Astrocyte of the spinal cord (primary cell): Measurements from ENCODE around the gene RPS27L.

Source experiments
- DNase-seq: peaks from one replicate; pipeline ENCODE4 v3.0.0; 2011; ENCODE audit warnings: low read depth, low spot score
- H3K4me3 ChIP-seq: 2 replicates; pipeline ENCODE4 v1.5.1; 2011; ENCODE audit warnings: low read depth, mild to moderate bottlenecking, low read length, moderate library complexity
- in situ Hi-C: cut with HindIII; loops from 2 replicates; pipeline ENCODE4 v1.10.0; 2017; ENCODE audit warnings: low sequenced_read_pairs
- TF ChIP-seq, protein P1 (sequence below): IDR thresholded peaks from 2 replicates; pipeline ENCODE4 v1.5.1; 2012; ENCODE audit warnings: low read depth, mild to moderate bottlenecking, low read length, inconsistent platforms

RPS27L gene

GRCh38 chr15:63197626-63198025 is 40.3 kb upstream of the RPS27L start:
- no peak overlapping the region for H3K4me3 ChIP-seq
- TF ChIP-seq, protein P1, sequence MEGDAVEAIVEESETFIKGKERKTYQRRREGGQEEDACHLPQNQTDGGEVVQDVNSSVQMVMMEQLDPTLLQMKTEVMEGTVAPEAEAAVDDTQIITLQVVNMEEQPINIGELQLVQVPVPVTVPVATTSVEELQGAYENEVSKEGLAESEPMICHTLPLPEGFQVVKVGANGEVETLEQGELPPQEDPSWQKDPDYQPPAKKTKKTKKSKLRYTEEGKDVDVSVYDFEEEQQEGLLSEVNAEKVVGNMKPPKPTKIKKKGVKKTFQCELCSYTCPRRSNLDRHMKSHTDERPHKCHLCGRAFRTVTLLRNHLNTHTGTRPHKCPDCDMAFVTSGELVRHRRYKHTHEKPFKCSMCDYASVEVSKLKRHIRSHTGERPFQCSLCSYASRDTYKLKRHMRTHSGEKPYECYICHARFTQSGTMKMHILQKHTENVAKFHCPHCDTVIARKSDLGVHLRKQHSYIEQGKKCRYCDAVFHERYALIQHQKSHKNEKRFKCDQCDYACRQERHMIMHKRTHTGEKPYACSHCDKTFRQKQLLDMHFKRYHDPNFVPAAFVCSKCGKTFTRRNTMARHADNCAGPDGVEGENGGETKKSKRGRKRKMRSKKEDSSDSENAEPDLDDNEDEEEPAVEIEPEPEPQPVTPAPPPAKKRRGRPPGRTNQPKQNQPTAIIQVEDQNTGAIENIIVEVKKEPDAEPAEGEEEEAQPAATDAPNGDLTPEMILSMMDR: no peak
- no peak for DNase-seq
- in situ Hi-C loops: no loop called here

GRCh38 chr15:63196842-63197241 is 39.6 kb upstream of the RPS27L start:
- DNase-seq: no peak
- H3K4me3 ChIP-seq: no peak overlapping the region
- in situ Hi-C loops: no loop called here
- TF ChIP-seq, protein P1: no peak

- TF ChIP-seq, protein P1: no peak
- H3K4me3 ChIP-seq: no peak overlapping the region
- in situ Hi-C loops: no loop called here
- DNase-seq: no peak
Observed at GRCh38 chr15:63195569-63196015, 38.3 kb upstream of the RPS27L start.

DNA sequence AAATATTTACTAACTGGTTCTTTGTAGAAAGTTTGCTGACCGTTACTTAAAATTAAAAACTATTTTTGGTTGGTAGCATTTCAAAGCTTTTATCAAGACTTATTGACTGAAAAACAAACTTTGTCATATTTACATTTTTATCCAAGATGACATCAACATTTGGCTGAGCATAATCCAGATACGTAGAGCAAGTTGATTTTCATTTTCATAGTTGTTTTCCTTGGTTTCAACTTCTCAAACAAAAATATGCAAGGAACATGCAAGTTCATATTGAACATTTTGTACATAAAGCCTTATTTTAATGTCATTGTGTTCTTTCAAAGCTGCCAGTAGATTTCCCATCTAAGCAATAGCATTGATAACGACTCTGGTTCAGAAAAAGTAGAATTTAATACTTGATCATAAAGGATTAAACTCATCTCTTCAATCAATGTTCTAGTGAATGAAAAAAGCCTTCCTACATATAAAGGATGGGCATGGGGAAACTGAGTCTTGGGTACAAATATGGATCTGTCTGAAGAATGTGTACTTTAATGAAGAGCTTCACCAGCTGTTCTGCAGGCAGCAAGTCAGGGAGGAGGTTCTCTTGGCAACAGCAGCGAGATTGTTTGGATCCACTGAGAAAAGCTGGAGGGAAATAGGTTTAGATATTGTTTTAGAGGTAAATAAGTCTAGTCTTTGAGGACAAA is 37.7 kb upstream of the RPS27L start:
- no peak overlapping the region for H3K4me3 ChIP-seq
- in situ Hi-C loops: no loop called here
- DNase-seq: no peak
- TF ChIP-seq, protein P1: no peak

DNA sequence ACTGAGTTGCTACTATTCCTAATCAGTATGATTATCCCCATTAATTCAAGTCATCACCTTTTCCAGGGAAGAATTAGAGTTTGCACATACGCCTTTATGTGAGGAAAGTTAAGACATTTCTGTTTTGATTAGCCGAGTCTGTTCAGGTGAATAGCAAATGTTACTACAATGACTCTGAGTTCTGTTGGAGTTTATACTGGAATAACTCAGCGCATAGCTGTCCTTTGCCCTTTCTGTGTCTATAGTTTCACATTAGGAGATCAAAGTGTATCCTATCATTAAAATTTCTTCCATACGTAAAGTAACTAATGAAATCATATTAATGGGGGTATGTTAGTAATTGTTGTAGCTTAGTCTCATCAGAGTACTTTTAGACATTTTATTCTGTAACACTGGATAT is 37.0 kb upstream of the RPS27L start:
- TF ChIP-seq, protein P1: no peak
- no peak for DNase-seq
- in situ Hi-C loops: no loop called here
- no peak overlapping the region for H3K4me3 ChIP-seq

DNA sequence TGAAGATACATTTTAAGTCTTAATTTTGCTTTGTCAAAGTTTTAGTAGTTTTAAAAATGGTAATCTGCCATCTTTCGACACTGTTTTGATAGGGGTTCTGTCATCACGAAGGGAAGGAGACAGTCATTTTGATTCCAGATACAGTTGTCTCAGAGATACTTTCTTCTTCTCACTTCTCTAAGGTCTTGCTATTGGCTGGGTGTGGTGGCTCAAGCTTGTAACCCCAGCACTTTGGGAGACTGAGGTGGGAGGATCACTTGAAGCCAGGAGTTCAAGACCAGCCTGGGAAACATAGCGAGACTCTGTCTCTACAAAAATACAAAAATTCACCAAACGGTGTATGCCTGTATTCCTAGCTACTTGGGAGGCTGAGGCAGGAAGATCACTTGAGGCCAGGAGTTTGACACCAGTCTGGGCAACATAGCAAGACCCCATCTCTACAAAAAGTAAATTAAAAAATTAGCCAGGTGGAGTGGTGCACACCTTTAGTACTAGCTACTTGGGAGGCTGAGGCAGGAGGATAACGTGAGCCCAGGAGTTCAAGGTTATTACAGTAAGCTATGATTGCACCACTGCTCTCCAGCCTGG is 35.4 kb upstream of the RPS27L start:
- in situ Hi-C loops: no loop called here

More for the DNA sequence above, 35.4 kb upstream of the RPS27L start:
- no peak overlapping the region for H3K4me3 ChIP-seq
- no peak for DNase-seq
- TF ChIP-seq, protein P1: no peak
